ENCODE measurements around the gene ADGRG3. TPM values are rescaled to one million over a fixed set of nuclear protein-coding genes. Genes with fewer than 3 reads are reported as not detected.

ADGRG3 gene
- total and polyA plus RNA-seq, 11 donors: 0.12 to 1.4 (median 0.53) TPM

- Histone ChIP-seq H3K27ac (no peak overlapping the region), H3K4me1 (no peaks in the 10 kb centered on the region), H3K4me3 (no peak overlapping the region), H3K9me3 (no peaks in the 10 kb centered on the region), H3K27me3 (peaks cover 0 to 1% (median 0%) of the 10 kb centered on the region in 9 donors), H3K36me3 (no peaks in the 10 kb centered on the region)
- intact Hi-C loops (cut with DNase I): loop anchor here (2.0 to 5.0 kb wide), 6 partner anchors 49 to 145 kb away; no protein-coding TSS in a partner anchor
- ATAC-seq: no peak
- TF ChIP-seq CTCF (IDR thresholded peaks at IDR 0.05) (no peak), POLR2A (IDR thresholded peaks at IDR 0.05) (no peak)
- 71 to 77% (median 75%) methylated on average over 16 to 17 of the region's 17 CpGs for WGBS, 4 donors
- no peak for DNase-seq
Measured at GRCh38 chr16:57721356-57722209, 53.5 kb downstream of the ADGRG3 start.

DNA sequence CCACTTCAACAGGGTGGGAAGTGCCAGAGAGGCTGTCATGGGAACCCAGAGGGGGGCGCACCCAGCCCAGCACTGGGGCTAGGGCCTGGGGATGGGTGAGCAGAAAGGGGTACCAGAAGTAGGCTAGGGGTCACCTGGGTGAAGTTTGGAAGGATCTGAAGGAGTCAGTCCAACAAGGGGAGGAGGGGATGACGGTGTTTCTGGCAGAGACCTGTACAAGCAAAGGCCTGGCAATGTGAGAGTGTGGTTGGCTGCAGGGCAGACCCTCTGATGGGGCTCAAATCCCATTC lies 54.0 kb downstream of the ADGRG3 start:
- Histone ChIP-seq H3K4me1 (no peaks in the 10 kb centered on the region), H3K27me3 (no peaks in the 10 kb centered on the region), H3K4me3 (no peak overlapping the region), H3K9me3 (no peaks in the 10 kb centered on the region), H3K36me3 (no peaks in the 10 kb centered on the region), H3K27ac (no peak overlapping the region)
- intact Hi-C loops (cut with DNase I): loop anchor here (5.0 kb wide), 5 partner anchors 50 to 145 kb away; no protein-coding TSS in a partner anchor
- DNase-seq (no peak), ATAC-seq (peak in 1 of 4 donors; percentile 12)
- WGBS, 4 donors: 89 to 96% (median 96%) methylated on average over 2 of the region's 2 CpGs
- TF ChIP-seq CTCF (IDR thresholded peaks at IDR 0.05): no peak
- no peak for TF ChIP-seq POLR2A (IDR thresholded peaks at IDR 0.05)

GRCh38 chr16:57722651-57723050 lies 54.5 kb downstream of the ADGRG3 start:
- ATAC-seq: no peak
- no peaks in the 10 kb centered on the region for H3K4me1 ChIP-seq
- DNase-seq: no peak
- intact Hi-C loops (cut with DNase I): loop anchor here (5.0 kb wide), 5 partner anchors 50 to 145 kb away; no protein-coding TSS in a partner anchor
- H3K27ac ChIP-seq: no peak overlapping the region
- H3K9me3 ChIP-seq: no peaks in the 10 kb centered on the region
- TF ChIP-seq CTCF (IDR thresholded peaks at IDR 0.05) (no peak), POLR2A (IDR thresholded peaks at IDR 0.05) (no peak)
- H3K27me3 ChIP-seq: no peaks in the 10 kb centered on the region
- H3K4me3 ChIP-seq: no peak overlapping the region
- WGBS, 4 donors: 82 to 89% (median 87%) methylated on average over 9 to 11 of the region's 11 CpGs
- H3K36me3 ChIP-seq: no peaks in the 10 kb centered on the region

GRCh38 chr16:57723170-57723569 lies 55.1 kb downstream of the ADGRG3 start:
- 72 to 77% (median 74%) methylated on average over 7 of the region's 7 CpGs for WGBS, 4 donors
- TF ChIP-seq CTCF (IDR thresholded peaks at IDR 0.05) (peak in 3 of 12 donors; percentile 11 to 14 (median 13)), POLR2A (IDR thresholded peaks at IDR 0.05) (no peak)
- H3K9me3 ChIP-seq: no peaks in the 10 kb centered on the region
- intact Hi-C loops (cut with DNase I): loop anchor here (5.0 kb wide), 5 partner anchors 51 to 146 kb away; no protein-coding TSS in a partner anchor
- H3K4me3 ChIP-seq: no peak overlapping the region
- no peak for ATAC-seq
- no peaks in the 10 kb centered on the region for H3K36me3 ChIP-seq
- H3K4me1 ChIP-seq: no peaks in the 10 kb centered on the region
- no peak for DNase-seq
- no peak overlapping the region for H3K27ac ChIP-seq
- no peaks in the 10 kb centered on the region for H3K27me3 ChIP-seq
